Fibroblast of skin of left biceps (primary cell): ENCODE data around the gene ZNRF3.
A peak's percentile ranks its signal among the peaks of the same experiment; 100 is the strongest.

ENCODE experiments used
- DNase-seq, 2 experiments: peaks; one replicate each; pipeline ENCODE4 v3.0.0-alpha.2; 2013; ENCODE audit warnings: low read depth in 2 of 2

Gene ZNRF3

GRCh38 chr22:28952857-28953256 is 69.5 kb downstream of the ZNRF3 start:
- DNase-seq = peak; percentile 40 to 42

GRCh38 chr22:28953403-28953802 is 70.0 kb downstream of the ZNRF3 start:
- no peak for DNase-seq

DNA sequence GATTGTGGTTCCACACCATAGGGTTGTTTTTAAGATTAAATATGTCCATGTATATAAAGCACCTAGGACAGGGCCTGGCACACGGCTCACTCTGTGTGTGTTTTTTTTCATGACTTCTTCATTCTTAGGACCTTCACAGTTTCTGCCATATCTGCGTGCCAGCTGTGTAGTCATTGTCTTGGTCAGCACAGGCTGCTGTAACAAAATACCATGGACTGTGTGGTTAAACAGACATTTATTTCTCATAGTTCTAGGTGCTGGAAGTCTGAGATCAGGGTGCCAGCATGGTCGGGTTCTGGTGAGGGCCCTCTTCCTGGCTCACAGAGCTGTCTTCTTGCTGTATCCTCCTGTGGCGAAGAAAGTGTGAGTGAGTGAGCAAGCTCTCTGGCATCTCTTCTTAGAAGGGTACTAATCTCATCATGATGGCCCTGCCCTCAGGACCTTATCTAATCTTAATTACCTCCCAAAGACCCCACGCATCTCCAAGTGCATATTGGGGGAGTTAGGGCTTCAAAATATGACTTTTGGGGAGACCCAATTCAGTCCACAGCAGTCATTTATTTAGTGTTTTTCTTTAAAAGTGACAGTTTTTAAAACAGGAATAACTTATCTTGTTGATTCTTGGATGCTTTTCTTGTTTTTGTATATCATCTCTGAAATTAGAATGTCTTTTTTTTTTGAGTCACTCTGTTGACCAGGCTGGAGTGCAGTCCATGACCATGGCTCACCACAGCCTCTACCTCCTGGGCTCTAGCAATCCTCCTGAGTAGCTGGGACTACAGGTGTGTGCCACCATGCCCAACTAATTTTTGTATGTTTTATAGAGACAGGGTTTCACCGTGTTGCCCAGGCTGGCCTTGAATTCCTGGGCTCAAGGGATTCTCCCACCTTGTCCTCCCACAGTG is 70.9 kb downstream of the ZNRF3 start:
- DNase-seq = no peak

DNA sequence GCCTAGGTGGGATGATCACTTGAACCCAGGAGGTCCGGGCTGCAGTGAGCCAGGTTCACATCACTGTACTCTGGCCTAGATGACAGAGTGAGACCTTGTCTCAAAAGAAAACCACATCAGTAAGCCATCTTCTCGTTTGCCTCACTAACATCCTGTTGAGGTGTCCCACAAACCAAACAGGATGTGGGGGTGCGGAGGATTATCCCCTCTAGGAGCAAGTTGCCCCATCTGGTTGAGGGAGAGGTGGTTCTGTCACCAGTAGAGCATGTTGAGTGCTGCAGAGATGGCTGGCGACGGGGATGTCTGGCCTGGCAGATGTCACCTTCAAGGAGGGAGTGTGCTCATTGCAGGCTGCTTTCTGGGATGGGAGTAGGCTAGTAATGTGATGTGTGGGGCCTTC is 72.4 kb downstream of the ZNRF3 start:
- DNase-seq = no peak

DNA sequence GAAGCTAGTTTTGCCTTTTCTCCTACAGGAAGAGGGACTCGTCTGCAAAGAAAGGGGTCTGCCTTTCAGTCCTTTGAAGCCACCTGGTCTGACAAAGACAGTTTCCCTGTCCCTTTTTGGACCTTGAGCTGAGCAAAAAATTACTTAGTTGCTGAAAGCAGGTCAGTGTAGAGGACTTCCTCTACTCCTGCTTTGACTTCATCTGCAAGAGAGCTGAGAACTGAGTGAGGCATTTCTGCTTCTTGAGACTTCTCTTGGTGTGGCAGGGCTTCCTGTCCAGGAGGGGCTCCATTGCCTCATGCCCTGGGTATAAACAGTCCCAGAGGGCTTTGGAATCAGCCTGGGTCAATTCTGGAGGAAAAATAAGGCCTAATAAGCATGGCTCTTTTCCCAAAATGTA is 73.1 kb downstream of the ZNRF3 start:
- no peak for DNase-seq

DNA sequence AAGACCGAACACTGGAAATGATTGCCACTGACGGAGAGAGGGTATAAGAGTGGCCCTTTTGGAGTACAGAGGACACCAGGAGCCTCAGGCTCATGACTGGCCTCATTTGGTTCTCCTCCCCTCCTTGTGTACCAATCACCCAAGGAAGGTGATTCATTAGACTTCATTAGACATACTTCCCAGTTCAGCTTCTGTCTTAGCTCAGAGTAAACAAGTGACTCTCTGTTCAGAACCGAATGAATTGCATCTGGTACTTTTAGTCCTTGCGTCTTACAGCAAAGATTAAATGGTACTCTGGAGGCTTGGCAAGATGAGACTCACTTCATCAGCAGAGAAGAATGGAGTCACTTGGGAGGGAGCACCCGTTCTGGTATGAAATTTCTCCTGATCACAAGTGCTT is 75.2 kb downstream of the ZNRF3 start:
- no peak for DNase-seq

DNA sequence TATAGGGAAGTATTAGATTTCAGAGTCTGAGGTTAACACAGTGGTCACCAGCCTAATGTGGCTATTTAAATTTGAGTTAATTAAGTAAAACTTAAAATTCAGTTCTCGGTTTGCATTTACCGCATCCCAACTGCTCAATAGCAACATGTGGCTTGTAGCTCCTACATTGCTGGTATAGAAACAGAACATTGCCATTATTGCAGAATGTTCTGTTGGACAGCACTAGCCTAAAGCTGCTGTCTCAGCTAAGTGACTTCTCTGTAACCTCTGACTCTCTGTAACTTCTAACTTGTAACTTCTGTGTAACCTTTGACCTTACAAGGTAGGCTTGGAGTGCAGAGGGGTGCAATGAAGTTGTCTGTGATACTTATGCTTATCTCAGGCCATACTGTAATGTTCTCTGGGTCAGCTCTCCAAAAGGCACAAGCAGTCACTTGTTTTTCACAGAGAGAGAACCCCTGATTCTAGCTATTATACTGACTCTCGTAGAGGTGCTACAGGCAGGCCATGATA is 78.7 kb downstream of the ZNRF3 start:
- DNase-seq = no peak

GRCh38 chr22:28963362-28963761 is 80.0 kb downstream of the ZNRF3 start:
- DNase-seq = no peak

DNA sequence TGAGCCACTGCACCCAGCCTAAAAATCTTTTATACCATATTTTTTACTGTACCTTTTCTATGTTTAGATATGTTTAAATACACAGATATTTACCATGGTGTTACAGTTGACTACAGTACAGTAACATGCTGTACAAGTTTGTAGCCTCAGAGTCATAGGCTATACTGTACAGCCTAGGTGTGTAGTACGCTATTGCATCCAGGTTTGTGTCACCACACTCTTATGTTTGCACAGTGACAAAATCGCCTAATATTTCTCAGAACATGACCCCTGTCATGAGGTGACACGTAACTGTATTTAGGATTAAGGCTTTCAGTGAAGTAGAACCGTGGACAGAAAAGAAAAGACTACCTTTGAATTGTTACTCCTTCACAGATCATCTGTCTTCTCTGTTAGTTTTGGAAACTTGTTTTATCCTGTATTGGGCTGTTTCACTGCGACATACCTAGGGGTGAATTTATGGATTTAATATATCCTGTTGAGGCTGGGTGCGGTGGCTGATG is 83.8 kb downstream of the ZNRF3 start:
- DNase-seq = no peak

DNA sequence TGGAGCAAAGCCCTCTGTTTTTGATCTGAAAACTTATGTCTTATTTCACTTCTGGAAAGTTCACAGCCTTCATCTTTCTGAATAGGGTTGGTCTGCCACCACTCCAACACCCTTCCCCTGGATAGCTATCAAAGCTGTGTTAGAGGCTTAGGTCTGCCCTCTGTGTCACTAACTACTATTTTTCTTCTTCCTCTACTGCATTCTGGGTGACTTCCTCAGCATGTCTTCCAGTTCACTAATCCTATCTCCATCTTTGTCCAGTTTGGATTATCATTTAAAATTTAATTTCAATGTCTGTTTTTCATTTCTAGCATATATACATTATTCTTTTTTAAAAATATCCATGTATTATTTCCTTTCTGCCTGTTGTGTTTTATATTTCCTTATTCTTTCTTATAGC is 84.6 kb downstream of the ZNRF3 start:
- no peak for DNase-seq

- no peak for DNase-seq
These were observed 86.2 kb downstream of the ZNRF3 start for GRCh38 chr22:28969401-28970168.

DNA sequence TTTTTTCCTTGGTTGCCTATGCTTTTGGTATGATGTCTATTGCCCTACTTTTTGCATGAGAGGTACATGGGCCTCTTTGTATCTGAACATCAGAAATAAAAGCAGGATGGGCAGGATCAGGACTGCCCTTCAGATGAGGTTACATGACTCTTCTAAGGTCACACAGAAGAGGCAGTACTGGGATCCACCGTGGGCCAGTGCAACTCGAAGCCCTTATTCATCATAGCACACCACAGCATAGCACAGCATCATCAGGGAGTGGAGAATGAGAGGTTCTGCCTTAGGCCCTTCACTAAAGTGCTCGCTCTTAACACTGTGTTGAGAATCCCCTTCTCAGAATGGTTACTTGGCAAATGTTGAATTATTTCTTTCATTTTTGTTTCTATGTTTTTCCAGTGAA is 90.0 kb downstream of the ZNRF3 start:
- no peak for DNase-seq

DNA sequence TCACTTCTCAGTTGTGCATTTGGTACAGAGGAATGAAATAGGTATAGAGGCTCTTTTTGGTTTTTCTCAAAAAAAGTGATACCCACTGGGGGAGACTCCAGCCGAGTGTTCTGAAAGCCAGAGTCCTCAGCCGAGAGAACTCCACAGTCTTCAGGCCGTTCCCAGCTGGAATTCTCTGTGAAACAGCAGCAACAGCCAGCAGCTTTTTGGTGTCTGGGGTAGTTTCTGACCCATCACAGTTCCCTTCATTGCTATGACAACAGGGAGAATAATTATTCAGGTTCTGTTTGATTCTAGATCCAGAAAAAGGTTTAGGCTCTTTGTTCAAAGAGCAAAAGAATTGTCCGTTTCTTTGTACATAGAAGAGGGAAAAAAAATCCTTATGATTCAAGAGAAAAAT is 93.7 kb downstream of the ZNRF3 start:
- no peak for DNase-seq

GRCh38 chr22:28977481-28977971 is 94.2 kb downstream of the ZNRF3 start:
- DNase-seq = no peak

- no peak for DNase-seq
These were observed 94.8 kb downstream of the ZNRF3 start for GRCh38 chr22:28978158-28978557.

DNA sequence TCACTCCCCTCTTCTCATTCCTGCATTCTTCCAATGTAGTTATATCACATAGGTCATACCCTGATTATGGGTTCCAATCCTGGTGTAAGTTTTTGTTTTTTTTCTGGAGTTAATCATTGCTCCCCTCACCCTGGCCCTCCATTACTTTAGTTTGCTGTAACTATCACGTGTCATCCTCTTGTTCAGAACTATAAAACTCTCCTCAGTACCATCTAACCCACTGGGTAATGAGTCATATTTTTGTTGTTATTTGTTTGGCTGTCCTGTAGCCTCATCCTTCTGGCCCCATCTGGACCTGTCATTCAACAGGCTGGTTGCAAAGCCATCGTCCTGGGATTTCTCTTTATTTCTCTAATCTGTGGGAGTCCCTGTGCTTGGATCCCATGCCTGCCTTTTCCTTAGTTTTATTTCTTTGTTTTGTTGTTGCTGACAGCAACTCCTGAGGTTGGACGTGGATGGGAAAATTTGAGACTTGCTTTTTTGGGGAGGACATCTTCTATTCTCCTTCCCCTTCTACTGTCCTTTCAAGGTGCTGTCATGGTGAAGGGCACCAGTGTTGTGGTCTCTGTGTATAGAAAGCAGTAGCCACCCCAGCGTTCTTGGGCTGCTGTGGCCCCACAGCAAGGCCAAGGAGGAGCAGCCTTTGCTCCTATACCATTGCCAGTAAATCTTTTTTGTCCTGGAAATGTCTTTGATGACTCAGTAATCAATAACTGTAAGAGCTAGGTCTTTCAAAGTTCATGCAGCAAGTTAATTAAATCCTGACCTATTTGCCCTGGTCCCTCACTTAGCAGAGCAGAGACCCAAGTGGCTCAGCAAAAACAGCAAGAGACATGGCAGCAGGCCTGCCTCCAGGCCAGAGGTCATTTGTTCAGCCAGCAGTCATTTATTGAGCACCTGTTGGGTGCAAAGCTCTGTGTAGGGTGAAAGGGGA is 95.8 kb downstream of the ZNRF3 start:
- DNase-seq = no peak

DNA sequence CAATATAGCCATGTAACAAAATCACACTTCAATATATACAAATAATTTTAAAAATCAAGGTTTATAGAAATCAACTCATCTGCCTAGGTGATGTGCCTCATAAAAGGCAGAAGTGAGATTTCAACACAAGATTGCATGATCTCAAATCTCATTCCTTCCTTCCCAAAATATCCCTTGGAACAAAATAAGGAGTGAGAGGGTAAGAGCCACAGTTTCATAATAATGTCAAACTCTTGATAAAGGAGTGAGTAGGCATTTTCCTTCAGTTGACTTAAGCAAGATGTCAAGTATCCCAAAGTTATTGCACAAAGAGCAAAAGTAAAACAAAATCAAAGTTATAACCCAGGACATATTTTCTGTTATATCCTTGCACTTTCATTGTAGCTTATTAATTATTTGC is 97.0 kb downstream of the ZNRF3 start:
- DNase-seq = no peak

GRCh38 chr22:28981818-28982499 is 98.6 kb downstream of the ZNRF3 start:
- no peak for DNase-seq

GRCh38 chr22:28983190-28983589 is 99.8 kb downstream of the ZNRF3 start:
- no peak for DNase-seq

GRCh38 chr22:28983788-28984441 is 100.5 kb downstream of the ZNRF3 start:
- DNase-seq = no peak
